GM18499 (cell line): ENCODE measurements around the gene A3GALT2.

ENCODE experiments used
- ATAC-seq: cut with Tn5 transposase; IDR thresholded peaks from one replicate; pipeline ENCODE4 v1.9.1; 2021; ENCODE audit warnings: moderate number of reproducible peaks; ENCODE audit not compliant: insufficient read depth, unreplicated experiment

Gene A3GALT2

GRCh38 chr1:33320619-33321165 is at the start of gene A3GALT2:
Gene A3GALT2, minus strand, starts transcription at chr1:33321098. Its CDS starts 0 bp downstream, at chr1:33321098.
- ATAC-seq = no peak

GRCh38 chr1:33370301-33370700 is 49.4 kb upstream of the A3GALT2 start:
- ATAC-seq = no peak

GRCh38 chr1:33369764-33370163 is 48.9 kb upstream of the A3GALT2 start:
- no peak for ATAC-seq

- ATAC-seq = no peak
Measured at GRCh38 chr1:33369081-33369480, 48.2 kb upstream of the A3GALT2 start.

GRCh38 chr1:33368431-33368830 is 47.5 kb upstream of the A3GALT2 start:
- no peak for ATAC-seq

GRCh38 chr1:33367485-33368405 is 46.8 kb upstream of the A3GALT2 start:
- ATAC-seq = no peak

GRCh38 chr1:33366762-33367484 is 46.0 kb upstream of the A3GALT2 start:
- ATAC-seq = no peak

- ATAC-seq = no peak
Measured at GRCh38 chr1:33365560-33365997, 44.7 kb upstream of the A3GALT2 start.

GRCh38 chr1:33364565-33364918 is 43.6 kb upstream of the A3GALT2 start:
- ATAC-seq = no peak

GRCh38 chr1:33363470-33363861 is 42.6 kb upstream of the A3GALT2 start:
- no peak for ATAC-seq

GRCh38 chr1:33363021-33363420 is 42.1 kb upstream of the A3GALT2 start:
- no peak for ATAC-seq

- ATAC-seq = no peak
Measured at GRCh38 chr1:33361532-33362235, 40.8 kb upstream of the A3GALT2 start.

GRCh38 chr1:33360367-33360766 is 39.5 kb upstream of the A3GALT2 start:
- ATAC-seq = no peak

- no peak for ATAC-seq
Measured at GRCh38 chr1:33359931-33360330, 39.0 kb upstream of the A3GALT2 start.

- no peak for ATAC-seq
Measured at GRCh38 chr1:33358795-33359503, 38.1 kb upstream of the A3GALT2 start.

GRCh38 chr1:33358114-33358794 is 37.4 kb upstream of the A3GALT2 start:
- no peak for ATAC-seq

- ATAC-seq = no peak
Measured at GRCh38 chr1:33357099-33357498, 36.2 kb upstream of the A3GALT2 start.

GRCh38 chr1:33354707-33355316 is 33.9 kb upstream of the A3GALT2 start:
- no peak for ATAC-seq

GRCh38 chr1:33353531-33353930 is 32.6 kb upstream of the A3GALT2 start:
- no peak for ATAC-seq
